Ascending aorta (tissue), 2 donors: ENCODE results near the gene AKAP6. TPM values are rescaled to one million over a fixed set of nuclear protein-coding genes. Genes with fewer than 3 reads are reported as not detected.

ENCODE experiments used
- DNase-seq, 2 donors: peaks; one replicate each; pipeline ENCODE4 v3.0.0-alpha.2; 2019; ENCODE audit warnings: low spot score in 2 of 2
- H3K27ac ChIP-seq, 2 donors: fragments of 200-600 bp; sonication (generic); one replicate each; pipeline ENCODE4 v1.5.1; 2016 to 2017; ENCODE audit warnings: mild to moderate bottlenecking in 1 of 2
- H3K27me3 ChIP-seq: fragments of 200-600 bp; sonication (generic); one replicate; pipeline ENCODE4 v1.5.1; 2017
- H3K36me3 ChIP-seq, 2 donors: fragments of 200-600 bp; sonication (generic); one replicate each; pipeline ENCODE4 v1.5.1; 2016
- H3K4me1 ChIP-seq, 2 donors: fragments of 200-600 bp; sonication (generic); one replicate each; pipeline ENCODE4 v1.5.1; 2016 to 2017; ENCODE audit warnings: mild to moderate bottlenecking in 1 of 2
- H3K4me3 ChIP-seq, 2 donors: fragments of 200-600 bp; sonication (generic); one replicate each; pipeline ENCODE4 v1.5.1; 2016 to 2017; ENCODE audit warnings: mild to moderate bottlenecking in 1 of 2
- H3K9me3 ChIP-seq, 2 donors: fragments of 200-600 bp; sonication (generic); one replicate each; pipeline ENCODE4 v1.5.1; 2016
- intact Hi-C: fragments of 100-400 bp; cut with DNase I; formaldehyde crosslinking; loops from one replicate; pipeline ENCODE4 v1.15.1; 2023
- total RNA-seq: library from RNA; depleted of rRNA; stranded (reverse); fragments of >200 nt; gene quantifications from one replicate; pipeline ENCODE4 v1.1.0, GENCODE V29; 2016
- TF ChIP-seq, protein P1 (sequence below), 3 experiments: fragments of 200-600 bp in 2 of 3; fragments of 450-650 bp in 1 of 3; sonication (generic) in 2 of 3; IDR thresholded peaks; one replicate each; pipeline ENCODE4 v1.5.1; 2016 to 2019; ENCODE audit warnings: antibody characterized with exemption in 3 of 3, mild to moderate bottlenecking in 1 of 3, moderate library complexity in 1 of 3

Gene AKAP6
- total RNA-seq, 1 donor from 2014 or later, result 21.1 TPM

DNA sequence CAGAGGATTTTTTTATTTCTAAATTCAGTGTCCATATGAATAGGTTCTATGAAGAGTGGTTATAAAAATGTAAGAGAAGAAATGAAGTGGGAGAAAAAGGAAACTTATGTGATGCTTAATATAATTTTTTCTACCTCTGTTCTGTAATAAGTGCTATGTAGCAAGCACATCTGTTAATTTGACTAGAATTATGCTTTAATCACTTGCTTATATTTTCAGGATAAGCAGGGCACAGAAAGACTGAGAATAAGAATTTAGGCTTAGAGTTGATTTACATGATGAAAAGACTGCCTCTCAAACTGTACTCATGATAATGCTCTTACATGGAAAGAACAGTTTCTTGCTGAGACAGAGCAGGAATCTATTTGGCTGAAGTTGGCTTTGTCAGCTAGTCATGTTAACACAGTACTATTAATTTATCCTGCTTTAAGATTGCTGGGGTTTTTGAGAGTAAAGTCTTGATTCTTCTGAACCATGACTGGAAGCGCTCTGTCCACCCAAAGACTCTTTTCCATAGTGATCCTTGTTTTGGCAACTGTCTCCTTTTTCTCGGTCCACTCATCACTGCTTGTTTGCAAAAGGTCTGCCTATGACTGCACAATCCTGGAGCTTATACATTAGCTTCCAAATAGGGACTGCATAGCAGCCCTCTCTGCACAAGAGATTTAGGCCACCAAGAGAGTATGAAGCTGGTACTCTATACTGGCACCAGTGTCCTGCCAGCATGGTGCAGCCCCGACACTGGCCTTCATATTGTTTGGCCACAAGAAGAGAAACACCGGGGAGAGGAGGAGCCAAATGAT lies 98.8 kb downstream of the AKAP6 start:
- Histone ChIP-seq H3K27me3 (no peaks in the 10 kb centered on the region), H3K36me3 (no peaks in the 10 kb centered on the region), H3K27ac (no peak overlapping the region), H3K4me1 (peaks cover 0 to 4% of the 10 kb centered on the region in 2 donors), H3K9me3 (no peaks in the 10 kb centered on the region), H3K4me3 (no peak overlapping the region)
- no peak for DNase-seq
- intact Hi-C loops, result no loop called here
- TF ChIP-seq, protein P1, sequence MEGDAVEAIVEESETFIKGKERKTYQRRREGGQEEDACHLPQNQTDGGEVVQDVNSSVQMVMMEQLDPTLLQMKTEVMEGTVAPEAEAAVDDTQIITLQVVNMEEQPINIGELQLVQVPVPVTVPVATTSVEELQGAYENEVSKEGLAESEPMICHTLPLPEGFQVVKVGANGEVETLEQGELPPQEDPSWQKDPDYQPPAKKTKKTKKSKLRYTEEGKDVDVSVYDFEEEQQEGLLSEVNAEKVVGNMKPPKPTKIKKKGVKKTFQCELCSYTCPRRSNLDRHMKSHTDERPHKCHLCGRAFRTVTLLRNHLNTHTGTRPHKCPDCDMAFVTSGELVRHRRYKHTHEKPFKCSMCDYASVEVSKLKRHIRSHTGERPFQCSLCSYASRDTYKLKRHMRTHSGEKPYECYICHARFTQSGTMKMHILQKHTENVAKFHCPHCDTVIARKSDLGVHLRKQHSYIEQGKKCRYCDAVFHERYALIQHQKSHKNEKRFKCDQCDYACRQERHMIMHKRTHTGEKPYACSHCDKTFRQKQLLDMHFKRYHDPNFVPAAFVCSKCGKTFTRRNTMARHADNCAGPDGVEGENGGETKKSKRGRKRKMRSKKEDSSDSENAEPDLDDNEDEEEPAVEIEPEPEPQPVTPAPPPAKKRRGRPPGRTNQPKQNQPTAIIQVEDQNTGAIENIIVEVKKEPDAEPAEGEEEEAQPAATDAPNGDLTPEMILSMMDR (IDR thresholded peaks at IDR 0.05), result no peak

DNA sequence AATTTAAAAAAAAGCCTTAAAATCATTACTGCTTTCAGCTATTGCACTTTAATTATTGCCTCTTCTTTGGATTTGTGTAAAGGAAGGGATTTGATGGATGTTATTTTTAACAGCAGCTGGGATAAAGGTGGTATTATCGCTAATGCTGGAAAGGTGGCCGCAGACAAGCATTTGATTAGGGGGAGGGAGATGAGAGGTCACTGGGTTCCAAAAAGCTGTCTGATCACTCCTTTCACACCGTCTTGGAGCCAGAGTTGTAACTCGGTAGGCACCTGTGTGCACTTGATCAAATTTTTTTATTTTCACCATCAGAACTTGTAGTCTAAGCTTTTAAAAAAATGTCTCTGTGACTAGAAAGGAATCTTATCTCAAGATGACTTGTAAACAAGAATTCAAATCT lies 99.8 kb downstream of the AKAP6 start:
- Histone ChIP-seq H3K36me3 (no peaks in the 10 kb centered on the region), H3K27me3 (no peaks in the 10 kb centered on the region), H3K27ac (no peak overlapping the region), H3K4me1 (peaks cover 0 to 4% of the 10 kb centered on the region in 2 donors), H3K9me3 (no peaks in the 10 kb centered on the region), H3K4me3 (no peak overlapping the region)
- intact Hi-C loops, result no loop called here
- TF ChIP-seq, protein P1 (IDR thresholded peaks at IDR 0.05), result no peak
- DNase-seq, result no peak

DNA sequence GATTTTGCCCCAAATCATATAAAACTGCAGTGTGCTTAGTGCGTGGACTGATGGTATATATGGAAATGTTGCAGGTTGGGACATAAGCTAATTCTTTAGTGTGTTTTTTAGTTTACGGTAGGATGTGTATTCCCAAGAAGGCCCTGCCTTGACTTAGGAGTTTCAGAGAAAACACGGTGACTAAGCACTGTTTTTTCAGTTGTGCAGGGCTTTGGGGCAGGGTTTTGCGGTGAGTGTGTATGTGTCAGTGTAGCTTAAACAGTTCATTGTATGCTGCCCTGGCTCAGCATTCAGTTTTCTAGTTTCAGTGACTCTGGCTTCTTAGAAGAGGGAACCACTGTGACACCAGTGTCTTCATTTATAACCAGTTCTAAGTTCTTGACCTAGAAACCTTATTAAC lies 101.2 kb downstream of the AKAP6 start:
- H3K36me3 ChIP-seq, result no peaks in the 10 kb centered on the region
- no peak overlapping the region for H3K4me3 ChIP-seq
- H3K9me3 ChIP-seq, result no peaks in the 10 kb centered on the region
- DNase-seq, result no peak
- H3K27me3 ChIP-seq, result no peaks in the 10 kb centered on the region
- intact Hi-C loops, result loop anchor here (5.0 to 10.0 kb wide), 4 partner anchors 37 to 353 kb away; partner anchors contain the start of gene ARHGAP5
- TF ChIP-seq, protein P1 (IDR thresholded peaks at IDR 0.05), result no peak
- peaks cover 0 to 4% of the 10 kb centered on the region in 2 donors for H3K4me1 ChIP-seq
- peak overlapping the region in 1 of 2 donors; percentile 85 for H3K27ac ChIP-seq

DNA sequence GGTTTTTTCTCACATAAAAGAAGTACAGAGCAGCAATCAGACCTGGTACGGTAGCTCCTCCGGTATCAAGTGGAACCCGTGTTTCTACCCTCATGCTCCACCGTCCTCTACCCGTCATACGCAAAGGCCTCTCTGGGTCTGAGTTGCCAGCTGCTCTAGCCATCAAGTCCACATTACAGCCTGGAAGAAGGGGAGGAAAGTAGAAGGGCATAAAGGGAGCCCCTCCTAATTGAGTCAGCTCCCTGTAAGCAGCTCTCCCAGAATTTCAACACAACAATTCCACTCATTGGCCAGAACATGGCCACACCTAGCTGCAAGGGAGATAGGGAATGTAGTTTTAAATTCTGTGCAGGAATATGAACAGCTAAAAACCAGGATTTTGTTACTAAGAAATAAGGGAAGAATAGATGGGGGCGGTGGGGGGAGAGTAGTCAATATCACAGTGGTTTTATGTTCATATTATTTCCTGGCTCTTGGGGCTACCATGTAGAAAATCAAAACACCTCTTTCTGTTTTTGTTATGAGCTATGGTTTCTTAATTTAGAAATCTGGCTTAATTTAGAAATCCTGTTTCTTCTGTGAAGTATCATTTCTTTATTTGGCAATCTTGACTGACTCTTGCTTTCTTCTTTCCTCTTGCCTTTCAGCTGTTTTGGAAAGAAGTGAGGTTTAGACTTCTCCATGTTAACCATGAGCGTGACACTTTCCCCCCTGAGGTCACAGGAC lies 103.9 kb downstream of the AKAP6 start:
- H3K27ac ChIP-seq, result peak overlapping the region; percentile 76 to 85
- intact Hi-C loops, result loop anchor here (1.0 to 10.0 kb wide), 6 partner anchors 16 to 356 kb away; partner anchors contain the start of gene ARHGAP5
- H3K36me3 ChIP-seq, result no peaks in the 10 kb centered on the region
- no peaks in the 10 kb centered on the region for H3K9me3 ChIP-seq
- H3K27me3 ChIP-seq, result no peaks in the 10 kb centered on the region
- DNase-seq, result peak in 1 of 2 donors; percentile 75
- peaks cover 0 to 7% of the 10 kb centered on the region in 2 donors for H3K4me1 ChIP-seq
- peak overlapping the region; percentile 32 to 63 for H3K4me3 ChIP-seq
- TF ChIP-seq, protein P1 (IDR thresholded peaks at IDR 0.05), result no peak

DNA sequence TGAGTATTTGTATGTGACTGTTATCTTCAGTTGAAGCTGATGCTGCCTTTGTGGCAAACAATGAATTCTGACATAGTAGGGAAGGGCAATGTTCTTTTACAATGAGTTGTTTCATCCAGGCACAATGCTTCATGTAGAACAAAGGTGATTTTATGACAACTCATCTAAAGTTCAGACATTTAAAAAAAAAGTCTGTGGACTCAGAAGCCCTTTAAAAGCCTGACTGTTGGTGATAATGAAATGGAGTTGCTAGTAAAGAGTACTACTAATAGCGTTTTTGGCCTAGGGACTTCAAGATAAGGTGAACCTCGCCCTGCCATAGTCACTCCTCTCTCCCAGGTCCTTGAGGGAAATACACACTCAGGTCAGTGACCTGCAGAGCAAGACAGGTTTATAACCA lies 105.1 kb downstream of the AKAP6 start:
- peak overlapping the region; percentile 76 to 85 for H3K27ac ChIP-seq
- H3K4me3 ChIP-seq, result peak overlapping the region; percentile 32 to 63

More for the DNA sequence above, 105.1 kb downstream of the AKAP6 start:
- H3K9me3 ChIP-seq, result no peaks in the 10 kb centered on the region
- DNase-seq, result no peak
- H3K27me3 ChIP-seq, result no peaks in the 10 kb centered on the region
- H3K36me3 ChIP-seq, result no peaks in the 10 kb centered on the region
- H3K4me1 ChIP-seq, result peaks cover 0 to 6% of the 10 kb centered on the region in 2 donors
- intact Hi-C loops, result loop anchor here (5.0 to 10.0 kb wide), 4 partner anchors 33 to 357 kb away; partner anchors contain the start of gene ARHGAP5
- TF ChIP-seq, protein P1 (IDR thresholded peaks at IDR 0.05), result no peak
